A673 (cell line): ENCODE measurements around the gene AKNA. TPM values are rescaled to one million over a fixed set of nuclear protein-coding genes. Genes with fewer than 3 reads are reported as not detected.

ENCODE experiments used
- BruUV-seq: library from RNA; stranded (reverse); fragments of 400-500 nt; replicated peaks from 2 replicates; lab custom pipeline; 2021; lab: Mats Ljungman, UMichigan
- CTCF ChIA-PET: fragments of 300-600 bp; sonication (Branson Sonifier 250); formaldehyde crosslinking; loops from one replicate; lab custom pipeline; 2022; ENCODE audit warnings: antibody characterized with exemption; lab: Charles Lee
- POLR2A ChIA-PET: fragments of 300-600 bp; sonication (Branson Sonifier 250); formaldehyde crosslinking; loops from one replicate; lab custom pipeline; 2022; ENCODE audit warnings: antibody characterized with exemption; ENCODE audit not compliant: low non-redundant PET; lab: Charles Lee
- DNase-seq: peaks from one replicate; pipeline ENCODE4 v3.0.0-alpha.2; 2015; ENCODE audit warnings: low spot score
- H3K27ac ChIP-seq: fragments of 200-600 bp; sonication (generic); 2 replicates; pipeline ENCODE4 v1.5.1; 2016; ENCODE audit warnings: mixed run types, low read depth, mild to moderate bottlenecking, mixed read lengths, antibody characterized with exemption, low read length; ENCODE audit not compliant: poor library complexity, severe bottlenecking
- H3K27me3 ChIP-seq: fragments of 200-600 bp; sonication (generic); replicated peaks from 2 replicates; pipeline ENCODE4 v1.6.1; 2017; ENCODE audit warnings: mixed run types, low read depth, mild to moderate bottlenecking, mixed read lengths, antibody characterized with exemption, low read length; ENCODE audit not compliant: insufficient read depth, poor library complexity
- H3K36me3 ChIP-seq: fragments of 200-600 bp; sonication (generic); 2 replicates; pipeline ENCODE4 v1.6.1; 2016; ENCODE audit warnings: mixed run types, mild to moderate bottlenecking, mixed read lengths, antibody characterized with exemption, low read length; ENCODE audit not compliant: insufficient read depth, poor library complexity, severe bottlenecking
- H3K4me1 ChIP-seq: fragments of 200-600 bp; sonication (generic); 2 replicates; pipeline ENCODE4 v1.6.1; 2017; ENCODE audit warnings: mixed run types, mild to moderate bottlenecking, mixed read lengths, antibody characterized with exemption, low read length; ENCODE audit not compliant: insufficient read depth, poor library complexity, severe bottlenecking
- H3K4me3 ChIP-seq: fragments of 200-600 bp; sonication (generic); 2 replicates; pipeline ENCODE4 v1.5.1; 2016; ENCODE audit warnings: low read depth, mixed run types, mild to moderate bottlenecking, mixed read lengths, low read length; ENCODE audit not compliant: poor library complexity, severe bottlenecking
- H3K9me3 ChIP-seq: fragments of 200-600 bp; sonication (generic); 2 replicates; pipeline ENCODE4 v1.6.1; 2016; ENCODE audit warnings: mixed run types, low read depth, mild to moderate bottlenecking, mixed read lengths, antibody characterized with exemption, low read length; ENCODE audit not compliant: poor library complexity, severe bottlenecking
- EZH2 ChIP-seq: fragments of 200-600 bp; sonication (generic); IDR thresholded peaks from 2 replicates; pipeline ENCODE4 v1.6.1; 2017; ENCODE audit warnings: borderline replicate concordance, low read depth, mild to moderate bottlenecking, mixed read lengths, antibody characterized with exemption, low read length; ENCODE audit not compliant: poor library complexity, severe bottlenecking
- intact Hi-C: fragments of 100-400 bp; cut with micrococcal nuclease; formaldehyde crosslinking; loops from one replicate; pipeline ENCODE4 v1.10.0; 2022; ENCODE audit not compliant: unreplicated experiment
- total RNA-seq: library from RNA; stranded (reverse); gene quantifications from 2 replicates; pipeline ENCODE4 v1.2.3, GENCODE V29; 2021
- TF ChIP-seq, protein P1 (sequence below): fragments of 300-800, 200-600 bp; sonication (generic); conservative IDR thresholded peaks from 2 replicates; pipeline ENCODE4 v1.5.1; 2017; ENCODE audit warnings: low read depth, mild to moderate bottlenecking, antibody characterized with exemption, low read length, moderate library complexity, mixed read lengths

AKNA gene
- total RNA-seq, 1 experiment from 2014 or later = 20.4 TPM

DNA sequence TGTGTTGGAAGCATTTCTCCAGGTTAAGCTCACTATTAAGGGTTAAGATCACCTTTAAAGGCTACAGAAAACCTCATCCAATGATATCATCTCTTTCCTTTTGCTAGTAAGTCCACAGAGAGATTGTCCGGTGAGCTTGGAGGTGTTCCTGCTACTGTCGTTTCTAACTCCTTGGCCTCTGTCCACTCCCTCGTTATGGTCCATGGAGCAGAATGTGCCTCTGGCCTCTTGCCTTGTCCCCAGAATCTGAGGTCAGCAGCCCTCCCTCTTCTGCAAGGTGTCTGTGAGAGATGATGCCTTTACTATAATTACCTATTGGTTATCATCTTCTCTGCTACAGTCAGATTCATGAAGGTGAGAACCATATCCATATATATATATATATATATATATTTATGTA, 43.1 kb downstream of the AKNA start:
- ChIA-PET POLR2A (no interaction called here), CTCF (interaction anchor here (0.6 kb wide), 1 partner anchor 142 kb away, joined by 8 read pairs; no protein-coding TSS in a partner anchor)
- no peak overlapping the region for H3K27ac ChIP-seq
- TF ChIP-seq, protein P1, sequence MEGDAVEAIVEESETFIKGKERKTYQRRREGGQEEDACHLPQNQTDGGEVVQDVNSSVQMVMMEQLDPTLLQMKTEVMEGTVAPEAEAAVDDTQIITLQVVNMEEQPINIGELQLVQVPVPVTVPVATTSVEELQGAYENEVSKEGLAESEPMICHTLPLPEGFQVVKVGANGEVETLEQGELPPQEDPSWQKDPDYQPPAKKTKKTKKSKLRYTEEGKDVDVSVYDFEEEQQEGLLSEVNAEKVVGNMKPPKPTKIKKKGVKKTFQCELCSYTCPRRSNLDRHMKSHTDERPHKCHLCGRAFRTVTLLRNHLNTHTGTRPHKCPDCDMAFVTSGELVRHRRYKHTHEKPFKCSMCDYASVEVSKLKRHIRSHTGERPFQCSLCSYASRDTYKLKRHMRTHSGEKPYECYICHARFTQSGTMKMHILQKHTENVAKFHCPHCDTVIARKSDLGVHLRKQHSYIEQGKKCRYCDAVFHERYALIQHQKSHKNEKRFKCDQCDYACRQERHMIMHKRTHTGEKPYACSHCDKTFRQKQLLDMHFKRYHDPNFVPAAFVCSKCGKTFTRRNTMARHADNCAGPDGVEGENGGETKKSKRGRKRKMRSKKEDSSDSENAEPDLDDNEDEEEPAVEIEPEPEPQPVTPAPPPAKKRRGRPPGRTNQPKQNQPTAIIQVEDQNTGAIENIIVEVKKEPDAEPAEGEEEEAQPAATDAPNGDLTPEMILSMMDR = no peak
- no peak for TF ChIP-seq EZH2
- peaks cover 73% of the 10 kb centered on the region for H3K36me3 ChIP-seq
- peaks cover 14% of the 10 kb centered on the region for H3K4me1 ChIP-seq
- intact Hi-C loops = no loop called here
- no peaks in the 10 kb centered on the region for H3K27me3 ChIP-seq
- H3K4me3 ChIP-seq = no peak overlapping the region
- no peaks in the 10 kb centered on the region for H3K9me3 ChIP-seq
- BruUV-seq = no TSS peak
- DNase-seq = no peak

DNA sequence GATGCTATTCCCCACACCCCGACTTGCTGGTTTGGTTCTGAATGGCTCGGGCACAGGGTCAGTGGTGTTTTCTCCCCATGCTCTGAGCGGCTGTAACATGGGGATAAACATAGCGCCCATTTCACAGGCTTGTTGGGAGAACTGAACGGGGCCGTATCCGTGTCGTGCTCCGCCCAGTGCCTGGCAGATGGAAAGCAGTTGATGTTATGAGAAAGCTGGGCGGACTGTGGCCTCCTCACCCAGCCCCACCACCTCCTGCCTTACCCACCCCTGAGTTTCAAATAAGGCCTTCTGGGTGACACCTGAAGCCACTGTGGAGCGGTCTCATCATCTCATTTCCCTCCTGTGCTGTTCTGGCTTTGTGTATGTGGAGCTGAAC, 43.6 kb downstream of the AKNA start:
- Histone ChIP-seq H3K9me3 (no peaks in the 10 kb centered on the region), H3K27me3 (no peaks in the 10 kb centered on the region), H3K27ac (no peak overlapping the region), H3K4me3 (no peak overlapping the region), H3K4me1 (peaks cover 9% of the 10 kb centered on the region), H3K36me3 (peaks cover 73% of the 10 kb centered on the region)
- POLR2A ChIA-PET = no interaction called here
- no peak for DNase-seq
- TF ChIP-seq, protein P1 = no peak
- TF ChIP-seq EZH2 = no peak
- BruUV-seq = no TSS peak
- CTCF ChIA-PET = interaction anchor here (0.6 kb wide), 1 partner anchor 142 kb away, joined by 8 read pairs; no protein-coding TSS in a partner anchor
- intact Hi-C loops = no loop called here

- no TSS peak for BruUV-seq
- CTCF ChIA-PET = no interaction called here
- POLR2A ChIA-PET = no interaction called here
Measured at GRCh38 chr9:114343471-114344187, 44.2 kb downstream of the AKNA start.

More at GRCh38 chr9:114343471-114344187, 44.2 kb downstream of the AKNA start:
- Histone ChIP-seq H3K9me3 (no peaks in the 10 kb centered on the region), H3K4me3 (no peak overlapping the region), H3K36me3 (peaks cover 77% of the 10 kb centered on the region), H3K27ac (no peak overlapping the region), H3K4me1 (peaks cover 4% of the 10 kb centered on the region), H3K27me3 (no peaks in the 10 kb centered on the region)
- DNase-seq = no peak
- intact Hi-C loops = no loop called here
- TF ChIP-seq EZH2 = no peak
- TF ChIP-seq, protein P1 = no peak
